ENCODE measurements around the gene SLC34A1.

DNA sequence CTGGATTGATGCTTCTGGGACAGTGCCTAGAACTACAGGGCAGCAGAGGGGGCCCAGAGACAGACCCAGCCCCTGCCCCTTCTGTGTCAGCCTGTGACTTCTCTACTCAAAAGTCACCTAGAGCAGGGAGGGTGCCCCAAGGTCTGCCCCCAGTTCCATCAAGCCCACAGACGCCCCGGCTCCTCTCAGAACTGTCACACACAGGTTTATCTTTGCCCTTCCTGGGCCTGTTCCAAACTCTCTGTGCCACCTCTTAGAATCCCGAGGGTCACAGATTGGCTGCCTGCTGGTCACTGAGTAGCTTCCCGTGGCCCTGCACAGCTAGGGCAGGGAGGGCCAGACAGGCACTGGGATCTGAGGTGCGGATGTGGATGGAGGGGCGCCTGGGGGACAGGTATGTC, 24.8 kb upstream of the SLC34A1 start:
- TF ChIP-seq, protein P1, sequence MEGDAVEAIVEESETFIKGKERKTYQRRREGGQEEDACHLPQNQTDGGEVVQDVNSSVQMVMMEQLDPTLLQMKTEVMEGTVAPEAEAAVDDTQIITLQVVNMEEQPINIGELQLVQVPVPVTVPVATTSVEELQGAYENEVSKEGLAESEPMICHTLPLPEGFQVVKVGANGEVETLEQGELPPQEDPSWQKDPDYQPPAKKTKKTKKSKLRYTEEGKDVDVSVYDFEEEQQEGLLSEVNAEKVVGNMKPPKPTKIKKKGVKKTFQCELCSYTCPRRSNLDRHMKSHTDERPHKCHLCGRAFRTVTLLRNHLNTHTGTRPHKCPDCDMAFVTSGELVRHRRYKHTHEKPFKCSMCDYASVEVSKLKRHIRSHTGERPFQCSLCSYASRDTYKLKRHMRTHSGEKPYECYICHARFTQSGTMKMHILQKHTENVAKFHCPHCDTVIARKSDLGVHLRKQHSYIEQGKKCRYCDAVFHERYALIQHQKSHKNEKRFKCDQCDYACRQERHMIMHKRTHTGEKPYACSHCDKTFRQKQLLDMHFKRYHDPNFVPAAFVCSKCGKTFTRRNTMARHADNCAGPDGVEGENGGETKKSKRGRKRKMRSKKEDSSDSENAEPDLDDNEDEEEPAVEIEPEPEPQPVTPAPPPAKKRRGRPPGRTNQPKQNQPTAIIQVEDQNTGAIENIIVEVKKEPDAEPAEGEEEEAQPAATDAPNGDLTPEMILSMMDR (IDR thresholded peaks at IDR 0.05), result no peak
- no peak for TF ChIP-seq ZFX (IDR thresholded peaks at IDR 0.05; ENCODE audit: borderline replicate concordance)

Measured in 22Rv1 (cell line).